Measurements from ENCODE around the gene SAYSD1.

DNA sequence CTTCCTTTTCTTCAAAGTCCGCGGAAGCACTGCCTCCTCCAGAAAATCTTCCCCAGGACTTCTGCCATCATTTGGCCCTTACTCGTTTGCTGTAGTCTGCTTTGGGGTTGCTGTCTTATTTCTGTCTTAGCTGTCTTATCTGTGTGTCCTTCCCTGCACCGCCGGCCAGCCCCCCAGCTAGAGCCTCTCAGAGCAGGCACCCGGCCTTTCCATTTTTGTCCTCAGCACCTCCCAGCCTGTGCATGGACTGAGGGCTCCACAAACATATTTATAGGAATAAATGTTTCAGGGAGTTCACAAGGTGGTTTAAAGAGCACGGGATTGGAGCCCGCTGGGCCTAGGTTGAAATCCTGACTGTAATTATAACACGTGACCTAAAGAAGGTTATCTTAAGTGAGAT is 58.3 kb downstream of the SAYSD1 start:
- TF ChIP-seq, protein P1, sequence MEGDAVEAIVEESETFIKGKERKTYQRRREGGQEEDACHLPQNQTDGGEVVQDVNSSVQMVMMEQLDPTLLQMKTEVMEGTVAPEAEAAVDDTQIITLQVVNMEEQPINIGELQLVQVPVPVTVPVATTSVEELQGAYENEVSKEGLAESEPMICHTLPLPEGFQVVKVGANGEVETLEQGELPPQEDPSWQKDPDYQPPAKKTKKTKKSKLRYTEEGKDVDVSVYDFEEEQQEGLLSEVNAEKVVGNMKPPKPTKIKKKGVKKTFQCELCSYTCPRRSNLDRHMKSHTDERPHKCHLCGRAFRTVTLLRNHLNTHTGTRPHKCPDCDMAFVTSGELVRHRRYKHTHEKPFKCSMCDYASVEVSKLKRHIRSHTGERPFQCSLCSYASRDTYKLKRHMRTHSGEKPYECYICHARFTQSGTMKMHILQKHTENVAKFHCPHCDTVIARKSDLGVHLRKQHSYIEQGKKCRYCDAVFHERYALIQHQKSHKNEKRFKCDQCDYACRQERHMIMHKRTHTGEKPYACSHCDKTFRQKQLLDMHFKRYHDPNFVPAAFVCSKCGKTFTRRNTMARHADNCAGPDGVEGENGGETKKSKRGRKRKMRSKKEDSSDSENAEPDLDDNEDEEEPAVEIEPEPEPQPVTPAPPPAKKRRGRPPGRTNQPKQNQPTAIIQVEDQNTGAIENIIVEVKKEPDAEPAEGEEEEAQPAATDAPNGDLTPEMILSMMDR (IDR thresholded peaks at IDR 0.05), result no peak
- no peak for TF ChIP-seq POLR2A (IDR thresholded peaks at IDR 0.05)
